ENCODE data around the gene BCAR1. TPM values are rescaled to one million over a fixed set of nuclear protein-coding genes. Genes with fewer than 3 reads are reported as not detected.
"Not testable (repeated sequence)": the region's sequence is repeated elsewhere in the genome, so short reads cannot be mapped to it uniquely, and the experiment has no call there.

BCAR1 gene
- polyA plus RNA-seq, 1 donor from 2014 or later, result 39.1 TPM

DNA sequence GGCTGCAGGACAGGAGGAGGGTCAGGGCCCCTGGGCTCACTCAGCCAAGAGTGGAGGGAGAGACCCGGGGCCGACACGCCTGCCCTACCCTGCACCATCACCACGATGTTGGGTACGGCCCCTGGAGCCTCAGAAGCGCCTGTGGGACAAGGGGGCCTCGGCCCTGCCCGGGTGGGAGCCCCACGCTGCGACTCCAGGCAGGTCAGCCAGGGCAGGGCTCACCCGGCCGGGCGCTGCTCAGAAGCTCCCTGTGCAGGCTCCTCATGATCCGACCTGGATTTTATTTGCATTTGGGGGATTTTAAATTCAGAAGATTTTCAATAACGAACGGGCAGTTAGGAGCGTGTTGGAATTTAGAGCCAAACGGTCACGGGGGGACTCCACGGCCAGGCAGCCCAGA is 46.5 kb downstream of the BCAR1 start:
- H3F3A ChIP-seq (ENCODE audit: insufficient read depth, low read length, poor library complexity, severe bottlenecking); H3K9me2 ChIP-seq (ENCODE audit: insufficient read depth, low read length); H2AFZ ChIP-seq (ENCODE audit: low read depth, low read length); H4K20me1 ChIP-seq (ENCODE audit: insufficient read depth); H3K4me2 ChIP-seq (ENCODE audit: low read length); H3K4me3 ChIP-seq (ENCODE audit: low read length); H3K9me3 ChIP-seq (ENCODE audit: low read length); H3K36me3 ChIP-seq (ENCODE audit: insufficient read depth, low read length); H3K9ac ChIP-seq (ENCODE audit: low read length); H3K27ac ChIP-seq (ENCODE audit: low read length); H3K27me3 ChIP-seq (ENCODE audit: insufficient read depth, low read depth, low read length); H3K79me2 ChIP-seq (replicated peaks; ENCODE audit: insufficient read depth, low read length): not testable (repeated sequence)

DNA sequence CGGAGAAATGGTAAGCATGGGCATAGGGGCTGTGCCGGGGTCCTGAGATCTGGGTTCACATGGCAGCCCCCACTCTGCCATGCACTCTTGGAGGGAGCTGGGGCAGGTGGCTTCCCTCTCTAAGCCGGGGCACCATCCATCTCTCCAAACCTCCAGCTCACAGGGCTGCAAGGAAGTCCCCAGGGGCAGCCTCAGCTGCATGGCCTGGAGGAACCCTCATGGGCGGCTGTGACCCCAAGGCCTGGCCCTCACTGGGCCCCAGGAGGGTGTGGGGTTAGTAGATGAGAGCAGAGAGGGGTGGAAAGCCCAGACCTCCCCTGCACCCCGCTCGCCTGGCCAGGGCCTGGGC is 47.0 kb downstream of the BCAR1 start:
- Histone ChIP-seq H4K20me1 (ENCODE audit: insufficient read depth) (no peaks in the 10 kb centered on the region), H3K9me2 (ENCODE audit: insufficient read depth, low read length) (no peaks in the 10 kb centered on the region), H3K4me3 (ENCODE audit: low read length) (no peak overlapping the region), H3K27ac (ENCODE audit: low read length) (no peak overlapping the region), H3K9me3 (ENCODE audit: low read length) (no peaks in the 10 kb centered on the region), H3K79me2 (replicated peaks; ENCODE audit: insufficient read depth, low read length) (no peaks in the 10 kb centered on the region), H2AFZ (ENCODE audit: low read depth, low read length) (no peak overlapping the region), H3K9ac (ENCODE audit: low read length) (no peak overlapping the region), H3K4me2 (ENCODE audit: low read length) (no peak overlapping the region), H3F3A (ENCODE audit: insufficient read depth, low read length, poor library complexity, severe bottlenecking) (no peaks in the 10 kb centered on the region), H3K36me3 (ENCODE audit: insufficient read depth, low read length) (no peaks in the 10 kb centered on the region), H3K27me3 (ENCODE audit: insufficient read depth, low read depth, low read length) (no peaks in the 10 kb centered on the region)
- no peak for TF ChIP-seq RAD21 (conservative IDR thresholded peaks at IDR 0.05)
- TF ChIP-seq EZH2 (IDR thresholded peaks at IDR 0.05; ENCODE audit: borderline replicate concordance, insufficient read depth, low read length, poor library complexity, severe bottlenecking), result no peak
- TF ChIP-seq MXI1 (conservative IDR thresholded peaks at IDR 0.05; ENCODE audit: poor library complexity, severe bottlenecking), result no peak
- TF ChIP-seq SMC3 (conservative IDR thresholded peaks at IDR 0.05; ENCODE audit: poor library complexity), result no peak
- no peak for TF ChIP-seq CTCF (IDR thresholded peaks at IDR 0.05; ENCODE audit: poor library complexity, severe bottlenecking)
- TF ChIP-seq, protein P1, sequence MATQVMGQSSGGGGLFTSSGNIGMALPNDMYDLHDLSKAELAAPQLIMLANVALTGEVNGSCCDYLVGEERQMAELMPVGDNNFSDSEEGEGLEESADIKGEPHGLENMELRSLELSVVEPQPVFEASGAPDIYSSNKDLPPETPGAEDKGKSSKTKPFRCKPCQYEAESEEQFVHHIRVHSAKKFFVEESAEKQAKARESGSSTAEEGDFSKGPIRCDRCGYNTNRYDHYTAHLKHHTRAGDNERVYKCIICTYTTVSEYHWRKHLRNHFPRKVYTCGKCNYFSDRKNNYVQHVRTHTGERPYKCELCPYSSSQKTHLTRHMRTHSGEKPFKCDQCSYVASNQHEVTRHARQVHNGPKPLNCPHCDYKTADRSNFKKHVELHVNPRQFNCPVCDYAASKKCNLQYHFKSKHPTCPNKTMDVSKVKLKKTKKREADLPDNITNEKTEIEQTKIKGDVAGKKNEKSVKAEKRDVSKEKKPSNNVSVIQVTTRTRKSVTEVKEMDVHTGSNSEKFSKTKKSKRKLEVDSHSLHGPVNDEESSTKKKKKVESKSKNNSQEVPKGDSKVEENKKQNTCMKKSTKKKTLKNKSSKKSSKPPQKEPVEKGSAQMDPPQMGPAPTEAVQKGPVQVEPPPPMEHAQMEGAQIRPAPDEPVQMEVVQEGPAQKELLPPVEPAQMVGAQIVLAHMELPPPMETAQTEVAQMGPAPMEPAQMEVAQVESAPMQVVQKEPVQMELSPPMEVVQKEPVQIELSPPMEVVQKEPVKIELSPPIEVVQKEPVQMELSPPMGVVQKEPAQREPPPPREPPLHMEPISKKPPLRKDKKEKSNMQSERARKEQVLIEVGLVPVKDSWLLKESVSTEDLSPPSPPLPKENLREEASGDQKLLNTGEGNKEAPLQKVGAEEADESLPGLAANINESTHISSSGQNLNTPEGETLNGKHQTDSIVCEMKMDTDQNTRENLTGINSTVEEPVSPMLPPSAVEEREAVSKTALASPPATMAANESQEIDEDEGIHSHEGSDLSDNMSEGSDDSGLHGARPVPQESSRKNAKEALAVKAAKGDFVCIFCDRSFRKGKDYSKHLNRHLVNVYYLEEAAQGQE (IDR thresholded peaks at IDR 0.05; ENCODE audit: borderline replicate concordance), result no peak
- TF ChIP-seq EP300 (conservative IDR thresholded peaks at IDR 0.05; ENCODE audit: poor library complexity, severe bottlenecking), result no peak
- no peak for TF ChIP-seq TAF1 (IDR thresholded peaks at IDR 0.05; ENCODE audit: low read depth)
- no peak for TF ChIP-seq POLR2AphosphoS5 (IDR thresholded peaks at IDR 0.05)

Data from neural cell (in vitro differentiated cells).